Measurements from ENCODE around the gene RNF10.
"Not testable (repeated sequence)": the region's sequence is repeated elsewhere in the genome, so short reads cannot be mapped to it uniquely, and the experiment has no call there.

Gene RNF10

GRCh38 chr12:120598674-120599463 lies 64.7 kb downstream of the RNF10 start:
- no peak overlapping the region for H3K4me3 ChIP-seq (replicated peaks; ENCODE audit: low read depth, low read length)
- TF ChIP-seq CTCF (IDR thresholded peaks at IDR 0.05; ENCODE audit: low read length, missing control alignments): no peak
- DNase-seq (ENCODE audit: low read depth): no peak

- no peak for DNase-seq (ENCODE audit: low read depth)
- no peak overlapping the region for H3K4me3 ChIP-seq (replicated peaks; ENCODE audit: low read depth, low read length)
- TF ChIP-seq CTCF (IDR thresholded peaks at IDR 0.05; ENCODE audit: low read length, missing control alignments): no peak
These were observed 65.8 kb downstream of the RNF10 start for GRCh38 chr12:120599672-120600552.

- DNase-seq (ENCODE audit: low read depth); H3K4me3 ChIP-seq (replicated peaks; ENCODE audit: low read depth, low read length): not testable (repeated sequence)
These were observed 68.3 kb downstream of the RNF10 start for GRCh38 chr12:120602416-120602815.

- no peak overlapping the region for H3K4me3 ChIP-seq (replicated peaks; ENCODE audit: low read depth, low read length)
- no peak for TF ChIP-seq CTCF (IDR thresholded peaks at IDR 0.05; ENCODE audit: low read length, missing control alignments)
- no peak for DNase-seq (ENCODE audit: low read depth)
These were observed 76.4 kb downstream of the RNF10 start for GRCh38 chr12:120610560-120610959.

GRCh38 chr12:120611534-120611933 lies 77.4 kb downstream of the RNF10 start:
- H3K4me3 ChIP-seq (replicated peaks; ENCODE audit: low read depth, low read length); DNase-seq (ENCODE audit: low read depth): not testable (repeated sequence)

- no peak for DNase-seq (ENCODE audit: low read depth)
- TF ChIP-seq CTCF (IDR thresholded peaks at IDR 0.05; ENCODE audit: low read length, missing control alignments): no peak
- no peak overlapping the region for H3K4me3 ChIP-seq (replicated peaks; ENCODE audit: low read depth, low read length)
These were observed 80.7 kb downstream of the RNF10 start for GRCh38 chr12:120614848-120615247.

GRCh38 chr12:120617193-120617592 lies 83.0 kb downstream of the RNF10 start:
- not testable (repeated sequence) for H3K4me3 ChIP-seq (replicated peaks; ENCODE audit: low read depth, low read length); DNase-seq (ENCODE audit: low read depth)

- H3K4me3 ChIP-seq (replicated peaks; ENCODE audit: low read depth, low read length); DNase-seq (ENCODE audit: low read depth): not testable (repeated sequence)
These were observed 83.6 kb downstream of the RNF10 start for GRCh38 chr12:120617767-120618166.
